ENCODE measurements around the gene GADD45G. TPM values are rescaled to one million over a fixed set of nuclear protein-coding genes. Genes with fewer than 3 reads are reported as not detected.

GADD45G gene
- total and polyA plus RNA-seq, 4 donors = 5.5 to 106 (median 43.3) TPM

GRCh38 chr9:89577363-89577762 lies 27.4 kb upstream of the GADD45G start:
- Histone ChIP-seq H3K9ac (ENCODE audit: low read depth in 1 of 2, low read length in 2 of 2) (no peak overlapping the region), H3K27ac (ENCODE audit: low read depth in 1 of 2, low read length in 2 of 2) (no peak overlapping the region), H3K4me3 (ENCODE audit: low read depth in 1 of 3, low read length in 3 of 3) (no peak overlapping the region), H3K27me3 (ENCODE audit: control insufficient read depth in 4 of 4, insufficient read depth in 4 of 4, low read length in 3 of 4) (no peaks in the 10 kb centered on the region), H3K9me3 (ENCODE audit: control insufficient read depth in 4 of 4, low read length in 3 of 4) (no peaks in the 10 kb centered on the region), H3K4me1 (ENCODE audit: control insufficient read depth in 4 of 4, insufficient read depth in 4 of 4, low read length in 3 of 4) (no peaks in the 10 kb centered on the region), H3K36me3 (ENCODE audit: control insufficient read depth in 4 of 4, insufficient read depth in 3 of 4, low read depth in 1 of 4, low read length in 3 of 4) (no peaks in the 10 kb centered on the region)
- DNase-seq (ENCODE audit: low spot score) = no peak
- 88% methylated on average over 3 of the region's 3 CpGs for WGBS
- TF ChIP-seq HNF4G (IDR thresholded peaks at IDR 0.05) (no peak), REST (IDR thresholded peaks at IDR 0.05) (no peak), NR2F2 (IDR thresholded peaks at IDR 0.05) (no peak), JUND (IDR thresholded peaks at IDR 0.05) (no peak), FOXA2 (IDR thresholded peaks at IDR 0.05) (no peak), RAD21 (IDR thresholded peaks at IDR 0.05) (no peak)
- TF ChIP-seq, protein P1, sequence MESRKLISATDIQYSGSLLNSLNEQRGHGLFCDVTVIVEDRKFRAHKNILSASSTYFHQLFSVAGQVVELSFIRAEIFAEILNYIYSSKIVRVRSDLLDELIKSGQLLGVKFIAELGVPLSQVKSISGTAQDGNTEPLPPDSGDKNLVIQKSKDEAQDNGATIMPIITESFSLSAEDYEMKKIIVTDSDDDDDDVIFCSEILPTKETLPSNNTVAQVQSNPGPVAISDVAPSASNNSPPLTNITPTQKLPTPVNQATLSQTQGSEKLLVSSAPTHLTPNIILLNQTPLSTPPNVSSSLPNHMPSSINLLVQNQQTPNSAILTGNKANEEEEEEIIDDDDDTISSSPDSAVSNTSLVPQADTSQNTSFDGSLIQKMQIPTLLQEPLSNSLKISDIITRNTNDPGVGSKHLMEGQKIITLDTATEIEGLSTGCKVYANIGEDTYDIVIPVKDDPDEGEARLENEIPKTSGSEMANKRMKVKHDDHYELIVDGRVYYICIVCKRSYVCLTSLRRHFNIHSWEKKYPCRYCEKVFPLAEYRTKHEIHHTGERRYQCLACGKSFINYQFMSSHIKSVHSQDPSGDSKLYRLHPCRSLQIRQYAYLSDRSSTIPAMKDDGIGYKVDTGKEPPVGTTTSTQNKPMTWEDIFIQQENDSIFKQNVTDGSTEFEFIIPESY (IDR thresholded peaks at IDR 0.05) = no peak
- TF ChIP-seq, protein P2, sequence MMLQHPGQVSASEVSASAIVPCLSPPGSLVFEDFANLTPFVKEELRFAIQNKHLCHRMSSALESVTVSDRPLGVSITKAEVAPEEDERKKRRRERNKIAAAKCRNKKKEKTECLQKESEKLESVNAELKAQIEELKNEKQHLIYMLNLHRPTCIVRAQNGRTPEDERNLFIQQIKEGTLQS (IDR thresholded peaks at IDR 0.05) = no peak
- TF ChIP-seq, protein P3, sequence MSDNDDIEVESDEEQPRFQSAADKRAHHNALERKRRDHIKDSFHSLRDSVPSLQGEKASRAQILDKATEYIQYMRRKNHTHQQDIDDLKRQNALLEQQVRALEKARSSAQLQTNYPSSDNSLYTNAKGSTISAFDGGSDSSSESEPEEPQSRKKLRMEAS (IDR thresholded peaks at IDR 0.05) = no peak

GRCh38 chr9:89579741-89580385 lies 24.9 kb upstream of the GADD45G start:
- Histone ChIP-seq H3K9me3 (ENCODE audit: control insufficient read depth in 4 of 4, low read length in 3 of 4) (no peaks in the 10 kb centered on the region), H3K27me3 (ENCODE audit: control insufficient read depth in 4 of 4, insufficient read depth in 4 of 4, low read length in 3 of 4) (no peaks in the 10 kb centered on the region), H3K4me1 (ENCODE audit: control insufficient read depth in 4 of 4, insufficient read depth in 4 of 4, low read length in 3 of 4) (no peaks in the 10 kb centered on the region), H3K36me3 (ENCODE audit: control insufficient read depth in 4 of 4, insufficient read depth in 3 of 4, low read depth in 1 of 4, low read length in 3 of 4) (no peaks in the 10 kb centered on the region), H3K4me3 (ENCODE audit: low read depth in 1 of 3, low read length in 3 of 3) (no peak overlapping the region), H3K9ac (ENCODE audit: low read depth in 1 of 2, low read length in 2 of 2) (no peak overlapping the region), H3K27ac (ENCODE audit: low read depth in 1 of 2, low read length in 2 of 2) (no peak overlapping the region)
- no peak for DNase-seq (ENCODE audit: low spot score)
- 80% methylated on average over 12 of the region's 12 CpGs for WGBS
- TF ChIP-seq HNF4G (IDR thresholded peaks at IDR 0.05) = no peak
- TF ChIP-seq, protein P3 (IDR thresholded peaks at IDR 0.05) = no peak
- TF ChIP-seq, protein P1 (IDR thresholded peaks at IDR 0.05) = no peak
